GM12878 (cell line): ENCODE results near the gene EHD1. TPM values are rescaled to one million over a fixed set of nuclear protein-coding genes. Genes with fewer than 3 reads are reported as not detected.

Source experiments
- ATAC-seq: fragments of 200-7000 bp; cut with Tn5 transposase; 3 replicates; pipeline ENCODE4 v1.9.1; 2020; ENCODE audit warnings: mild to moderate bottlenecking, moderate library complexity
- BruUV-seq: library from RNA; stranded (reverse); fragments of 400-500 nt; replicated peaks from 2 replicates; lab custom pipeline; 2021; lab: Mats Ljungman, UMichigan
- CTCF ChIA-PET: fragments of 300-600 bp; sonication (Branson Sonifier 250); formaldehyde crosslinking; extraction: SDS; loops from one replicate; lab custom pipeline; 2021; ENCODE audit warnings: inconsistent platforms; lab: Yijun Ruan, JAX
- POLR2A ChIA-PET: fragments of 350-600 bp; formaldehyde crosslinking; extraction: SDS; loops from one replicate; lab custom pipeline; 2021; ENCODE audit warnings: inconsistent platforms; lab: Charles Lee
- RAD21 ChIA-PET: fragments of 300-600 bp; sonication (Branson Sonifier 250); formaldehyde crosslinking; loops from one replicate; lab custom pipeline; 2023; ENCODE audit warnings: antibody characterized with exemption; ENCODE audit not compliant: unreplicated experiment; lab: Charles Lee
- SMC1A ChIA-PET: fragments of 300-600 bp; sonication (Branson Sonifier 250); formaldehyde crosslinking; loops from one replicate; lab custom pipeline; 2023; ENCODE audit not compliant: unreplicated experiment, uncharacterized antibody; lab: Charles Lee
- DNase-seq: peaks from one replicate; pipeline ENCODE4 v3.0.0-alpha.2; 2011; ENCODE audit warnings: low read depth, low spot score
- FAIRE-seq: peaks from 3 replicates; lab custom pipeline; 2011; peaks lifted over from hg19 to GRCh38; lab: Jason Lieb, UNC
- H2AFZ ChIP-seq: 2 replicates; pipeline ENCODE4 v1.6.0; 2011; ENCODE audit warnings: low read depth, low read length, control low read depth; ENCODE audit not compliant: control insufficient read depth
- H3K27ac ChIP-seq: 2 replicates; pipeline ENCODE4 v1.5.1; 2011; ENCODE audit warnings: control low read depth; ENCODE audit not compliant: control insufficient read depth, insufficient read depth
- H3K27me3 ChIP-seq, 2 experiments: replicated peaks in 1 of 2; 2 replicates each; pipeline versions ENCODE4 v1.6.0 to v1.6.1; 2011; ENCODE audit warnings: low read length in 1 of 2; ENCODE audit not compliant: control insufficient read depth in 2 of 2, insufficient read depth in 2 of 2
- H3K36me3 ChIP-seq, 2 experiments: 2 replicates each; pipeline ENCODE4 v1.5.1; 2011; ENCODE audit warnings: low read length in 1 of 2; ENCODE audit not compliant: control insufficient read depth in 2 of 2, insufficient read depth in 2 of 2
- H3K4me1 ChIP-seq: 2 replicates; pipeline ENCODE4 v1.6.1; 2011; ENCODE audit warnings: mild to moderate bottlenecking, low read length, moderate library complexity, mixed read lengths; ENCODE audit not compliant: control insufficient read depth, insufficient read depth
- H3K4me2 ChIP-seq: 2 replicates; pipeline ENCODE4 v1.6.0; 2011; ENCODE audit warnings: control low read depth; ENCODE audit not compliant: control insufficient read depth, insufficient read depth
- H3K4me3 ChIP-seq: fragments of 200-600 bp; sonication (generic); 2 replicates; pipeline ENCODE4 v1.5.1; 2016
- H3K79me2 ChIP-seq: 2 replicates; pipeline ENCODE4 v1.6.0; 2011; ENCODE audit warnings: low read length; ENCODE audit not compliant: control insufficient read depth, insufficient read depth
- H3K9ac ChIP-seq: 2 replicates; pipeline ENCODE4 v1.8.0; 2011; ENCODE audit warnings: low read length, control low read depth, mixed read lengths; ENCODE audit not compliant: control insufficient read depth, insufficient read depth
- H3K9me3 ChIP-seq: replicated peaks from 3 replicates; pipeline ENCODE4 v1.5.1; 2011; ENCODE audit warnings: mild to moderate bottlenecking, low read length; ENCODE audit not compliant: control insufficient read depth, insufficient read depth
- H4K20me1 ChIP-seq: 2 replicates; pipeline ENCODE4 v1.6.0; 2011; ENCODE audit not compliant: control insufficient read depth, insufficient read depth
- MEF2A ChIP-seq: IDR thresholded peaks from 2 replicates; pipeline ENCODE4 v1.6.1; 2011; ENCODE audit warnings: low read depth, mild to moderate bottlenecking, low read length, moderate library complexity; ENCODE audit not compliant: insufficient read depth
- NFXL1 ChIP-seq: fragments of 450-650 bp; IDR thresholded peaks from 2 replicates; pipeline ENCODE4 v1.6.1; 2017; ENCODE audit warnings: antibody characterized with exemption, mild to moderate bottlenecking, borderline replicate concordance
- YBX1 ChIP-seq: fragments of 450-650 bp; IDR thresholded peaks from 2 replicates; pipeline ENCODE4 v1.6.1; 2016; ENCODE audit warnings: antibody characterized with exemption
- ZBTB33 ChIP-seq: fragments of 450-650 bp; IDR thresholded peaks from 2 replicates; pipeline ENCODE4 v1.6.1; 2017; ENCODE audit warnings: mild to moderate bottlenecking
- WGBS: methylation state at CpG from one replicate; pipeline ENCODE4 v1.1.6; 2016; ENCODE audit warnings: low lambda C conversion rate; ENCODE audit not compliant: insufficient replicate concordance, insufficient coverage; ENCODE audit errors: missing lambda C conversion rate; 5-methylcytosine and 5-hydroxymethylcytosine counted together
- in situ Hi-C: fragments of 300-500 bp; cut with MboI; formaldehyde crosslinking; loops from 9 replicates; pipeline ENCODE4 v1.14.3; 2018; ENCODE audit warnings: mixed read lengths
- intact Hi-C: fragments of 100-400 bp; cut with micrococcal nuclease; formaldehyde crosslinking; loops from one replicate; pipeline ENCODE4 v1.14.2; 2022; ENCODE audit not compliant: unreplicated experiment
- polyA plus RNA-seq, 11 experiments: library from polyadenylated mRNA; depleted of rRNA in 4 of 11; unstranded in 6 of 11; stranded (reverse) in 5 of 11; fragments of >200 nt; fragmentation: Nextera tagmentation in 4 of 11; fragmentation: Illumina TruSeq in 1 of 11; extraction: Ambion mirVana in 4 of 11; extraction: Trizol in 1 of 11; gene quantifications; 1 replicate in 1 of 11; 2 replicates in 10 of 11; pipeline versions ENCODE4 v1.2.1 to v1.2.3, GENCODE V29; 2011 to 2016; ENCODE audit warnings: inconsistent platforms in 2 of 11, missing spikeins in 2 of 11, low read depth in 1 of 11
- total RNA-seq, 4 experiments: library from RNA; depleted of rRNA in 3 of 4; stranded (reverse); fragments of >200 nt in 3 of 4; fragmentation: Illumina TruSeq in 1 of 4; extraction: Trizol in 1 of 4; gene quantifications; 2 replicates each; pipeline versions ENCODE4 v1.2.1 to v1.2.3, GENCODE V29; 2013 to 2021

EHD1 gene
- total and polyA plus RNA-seq, 10 of the 15 experiments (the other 5 are each of a cell fraction or from before 2014, with no cell fraction given), result 1.0 to 165 (median 66.5) TPM

- Histone ChIP-seq H3K4me2 (no peak overlapping the region), H3K9me3 (no peaks in the 10 kb centered on the region), H4K20me1 (no peaks in the 10 kb centered on the region), H3K79me2 (no peaks in the 10 kb centered on the region), H3K36me3 (peaks cover 0 to 3% of the 10 kb centered on the region in 2 experiments; a peak in 1 of 4 replicates), H3K27me3 (no peaks in the 10 kb centered on the region), H3K4me3 (no peak overlapping the region), H2AFZ (no peak overlapping the region), H3K4me1 (peaks cover 9% of the 10 kb centered on the region), H3K9ac (no peak overlapping the region), H3K27ac (no peak overlapping the region)
- TF ChIP-seq NFXL1 (no peak), MEF2A (no peak), ZBTB33 (no peak), YBX1 (no peak)
- CTCF ChIA-PET, result interaction anchor here (3.6 to 30.0 kb wide), 2 partner anchors 9 to 41 kb away, joined by 15 to 1208 read pairs; partner anchors contain the start of gene CDC42BPG
- FAIRE-seq, result no peak
- POLR2A ChIA-PET, result interaction anchor here (1.0 to 1.4 kb wide), 3 partner anchors 33 to 51 kb away, joined by 3 to 5 read pairs (median 4); no protein-coding TSS in a partner anchor
- in situ Hi-C loops (no loop called here), intact Hi-C loops (no loop called here)
- no peak for DNase-seq
- BruUV-seq, result no TSS peak
- 90% methylated on average over 19 of the region's 19 CpGs for WGBS
- SMC1A ChIA-PET, result interaction anchor here (4.1 kb wide), 1 partner anchor 48 kb away, joined by 18 read pairs; no protein-coding TSS in a partner anchor
- RAD21 ChIA-PET, result interaction anchor here (0.6 kb wide), 1 partner anchor 50 kb away, joined by 3 read pairs; no protein-coding TSS in a partner anchor
- no peak for ATAC-seq
These were observed 19.1 kb upstream of the EHD1 start for GRCh38 chr11:64897381-64898075.
